NOMO-1 (cell line): Measurements from ENCODE around the gene SH2D4B.

Experiments
- DNase-seq, 2 experiments: peaks; one replicate each; lab custom pipeline; 2025; ENCODE audit not compliant: unreplicated experiment in 2 of 2; lab: John Stamatoyannopoulos, UW

Gene SH2D4B

DNA sequence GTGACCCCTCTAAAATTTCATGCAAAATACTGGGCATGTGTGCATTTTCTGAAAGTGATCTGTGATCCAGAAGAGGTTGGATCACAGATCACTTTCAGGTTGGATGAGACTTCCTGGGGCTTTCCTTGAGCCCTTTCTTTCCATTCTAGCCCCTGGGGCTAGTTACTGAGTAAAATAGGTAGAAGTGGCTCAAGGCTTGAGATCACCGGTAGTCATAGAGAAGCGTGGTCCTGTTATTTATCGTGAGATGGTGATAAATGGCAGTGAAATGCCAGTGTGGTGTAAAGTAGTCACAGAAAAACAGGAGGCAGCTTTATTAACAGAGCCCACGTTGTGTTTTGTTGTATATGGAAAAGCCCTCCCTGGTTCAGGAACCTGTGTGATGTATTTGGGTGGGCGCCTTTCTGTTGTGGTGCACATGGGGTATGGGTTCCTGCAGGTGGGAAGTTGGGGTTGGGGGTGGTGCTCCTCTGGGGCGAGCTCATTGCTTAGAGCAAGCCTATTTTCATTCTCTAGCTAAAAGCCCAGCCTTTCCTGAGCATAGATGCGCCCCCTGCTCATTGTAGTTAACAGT is 34.0 kb upstream of the SH2D4B start:
- DNase-seq: no peak

DNA sequence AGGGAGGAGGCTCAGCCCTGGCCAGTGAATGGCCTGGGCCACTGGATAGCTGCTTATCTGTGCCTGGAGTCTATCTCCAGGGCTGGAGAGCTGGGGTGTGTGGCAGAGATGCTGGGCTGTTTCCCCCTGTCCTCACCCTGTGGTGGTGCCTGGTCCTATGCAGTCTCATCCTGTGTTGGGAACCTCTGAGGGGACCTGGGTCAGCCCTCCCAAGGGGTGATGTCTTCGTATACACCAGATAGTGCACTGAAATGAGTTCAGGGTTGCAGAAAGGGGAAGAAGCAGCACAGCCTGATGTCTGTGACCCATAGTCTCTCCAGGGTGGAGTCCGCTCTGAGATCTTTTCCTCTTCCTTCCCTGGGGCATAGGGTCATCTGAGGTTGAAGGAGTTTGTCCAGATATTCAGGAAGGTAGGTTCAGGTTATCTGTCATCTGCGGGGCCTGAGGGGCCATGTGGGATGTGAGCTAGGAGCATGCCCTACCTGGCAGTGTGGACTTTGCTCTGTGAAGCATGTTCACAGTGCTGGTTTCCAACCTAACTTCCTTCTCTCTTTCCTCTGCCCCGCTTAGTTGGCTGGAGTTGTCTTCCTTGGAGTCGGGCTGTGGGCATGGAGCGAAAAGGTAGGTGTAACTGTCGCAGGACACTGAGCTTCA is 33.4 kb upstream of the SH2D4B start:
- peak in 1 of 2 experiments; percentile 69 for DNase-seq

DNA sequence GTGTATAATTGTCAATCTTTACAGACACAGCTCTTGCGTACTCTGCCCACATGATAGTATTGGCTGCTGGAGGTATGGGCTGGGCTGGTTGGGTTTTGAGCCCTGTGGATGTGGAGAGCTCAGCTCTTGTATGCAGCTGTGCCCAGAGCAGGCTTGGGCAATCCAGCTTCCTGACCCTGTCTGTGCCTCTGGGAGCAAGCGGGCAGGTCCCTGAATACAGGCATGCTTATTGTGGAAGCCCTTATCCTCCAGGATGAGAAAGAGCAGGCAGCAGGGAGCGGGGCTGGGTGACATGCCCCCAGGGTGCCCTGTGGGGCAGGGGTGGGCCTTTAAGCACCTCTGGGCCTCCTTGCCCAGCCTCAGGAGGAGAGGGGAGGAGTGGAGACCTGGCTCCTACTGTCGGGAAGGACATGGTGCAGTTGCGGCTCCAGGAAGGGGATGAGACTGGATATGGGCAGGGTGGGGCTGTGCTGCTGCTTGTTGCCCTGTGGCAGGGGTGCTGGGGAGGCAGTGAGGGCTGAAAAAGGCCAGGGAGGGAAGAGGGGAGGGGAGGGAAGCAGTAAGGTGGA is 32.7 kb upstream of the SH2D4B start:
- DNase-seq: no peak

DNA sequence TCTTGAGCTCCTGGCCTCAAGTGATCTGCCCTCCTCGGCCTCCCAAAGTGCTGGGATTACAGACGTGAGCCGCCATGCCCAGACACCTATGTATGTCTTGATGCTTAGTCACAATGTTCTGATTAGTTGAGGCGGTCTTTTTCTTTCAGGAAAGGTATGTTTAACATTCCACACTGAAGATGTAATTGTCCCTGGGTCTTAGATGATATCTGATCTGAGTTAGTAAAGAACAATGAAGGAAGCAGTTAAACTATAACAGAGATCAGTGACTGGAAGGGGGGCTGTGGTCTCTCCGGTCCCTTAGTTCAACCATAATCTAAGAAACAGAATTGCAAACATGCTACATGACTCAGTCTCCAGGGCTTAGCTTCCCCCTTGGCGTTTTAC is 31.5 kb upstream of the SH2D4B start:
- DNase-seq: no peak

DNA sequence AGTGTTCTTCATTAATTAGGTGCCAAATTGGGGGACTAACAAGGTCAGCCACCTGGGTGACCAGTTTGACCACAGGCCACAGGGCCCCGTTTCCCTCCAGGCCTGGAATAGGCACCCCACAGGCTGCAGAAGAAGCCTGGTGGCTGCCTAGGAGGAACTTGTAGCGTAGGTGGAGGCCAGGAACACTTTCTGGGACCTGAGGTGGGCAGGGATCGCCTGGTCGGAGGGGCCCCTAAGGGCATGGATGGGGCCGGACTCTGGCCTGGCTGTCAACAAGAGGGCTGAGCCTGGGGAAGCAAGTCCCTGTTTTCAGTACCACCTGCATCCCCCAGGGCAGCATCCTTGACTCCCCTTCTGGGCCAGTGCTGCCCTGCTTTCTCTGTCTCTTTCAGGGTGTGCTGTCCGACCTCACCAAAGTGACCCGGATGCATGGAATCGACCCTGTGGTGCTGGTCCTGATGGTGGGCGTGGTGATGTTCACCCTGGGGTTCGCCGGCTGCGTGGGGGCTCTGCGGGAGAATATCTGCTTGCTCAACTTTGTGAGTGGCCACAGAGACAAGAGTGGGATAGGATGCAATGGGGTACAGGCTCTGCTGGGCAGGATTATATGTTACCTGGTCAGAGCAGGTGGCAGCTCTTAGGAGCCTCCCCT is 30.7 kb upstream of the SH2D4B start:
- DNase-seq: no peak

DNA sequence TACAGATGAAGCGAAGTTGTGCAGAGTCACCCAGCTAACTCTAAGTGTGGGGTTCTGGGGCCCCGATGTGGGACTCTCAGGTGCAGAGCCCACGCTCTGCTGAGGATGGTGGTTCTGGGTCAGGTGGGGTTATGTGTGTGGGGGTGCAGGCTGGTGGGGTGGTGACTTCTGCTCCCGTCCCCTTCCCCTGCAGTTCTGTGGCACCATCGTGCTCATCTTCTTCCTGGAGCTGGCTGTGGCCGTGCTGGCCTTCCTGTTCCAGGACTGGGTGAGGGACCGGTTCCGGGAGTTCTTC is 28.6 kb upstream of the SH2D4B start:
- no peak for DNase-seq

DNA sequence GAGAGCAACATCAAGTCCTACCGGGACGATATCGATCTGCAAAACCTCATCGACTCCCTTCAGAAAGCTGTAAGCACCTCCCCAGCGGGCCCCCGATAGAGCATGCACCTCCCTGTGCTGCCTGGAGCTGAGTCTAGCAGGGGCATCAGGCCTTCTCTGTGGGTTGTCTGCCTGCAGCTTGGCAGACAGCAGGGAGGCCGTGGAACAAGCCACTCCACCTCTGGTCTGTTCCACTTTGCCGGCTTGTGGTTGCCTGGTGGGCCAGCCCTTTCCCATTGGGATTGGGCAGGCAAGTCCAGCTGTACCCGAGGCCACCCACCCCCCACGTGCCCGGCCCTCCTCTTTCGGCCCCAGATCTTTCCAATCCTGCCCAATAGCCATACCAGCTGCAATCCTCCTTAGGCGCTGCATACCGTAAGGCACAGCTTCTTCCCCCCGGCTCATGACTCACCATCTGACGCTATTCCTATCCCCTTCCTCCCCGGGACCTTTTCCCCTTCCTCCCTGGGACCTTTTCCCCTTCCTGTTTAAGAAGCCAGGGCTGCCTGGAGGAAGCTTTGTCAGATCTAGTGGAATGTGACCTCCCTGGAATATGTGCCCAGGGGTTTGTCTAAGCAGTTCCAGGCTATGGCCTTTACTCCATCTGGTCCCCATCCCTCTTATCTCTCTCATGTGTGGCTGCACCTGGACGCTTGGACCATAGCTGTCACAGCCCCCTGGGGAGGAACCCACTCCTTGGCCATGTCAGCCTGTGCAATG is 28.1 kb upstream of the SH2D4B start:
- DNase-seq: no peak

DNA sequence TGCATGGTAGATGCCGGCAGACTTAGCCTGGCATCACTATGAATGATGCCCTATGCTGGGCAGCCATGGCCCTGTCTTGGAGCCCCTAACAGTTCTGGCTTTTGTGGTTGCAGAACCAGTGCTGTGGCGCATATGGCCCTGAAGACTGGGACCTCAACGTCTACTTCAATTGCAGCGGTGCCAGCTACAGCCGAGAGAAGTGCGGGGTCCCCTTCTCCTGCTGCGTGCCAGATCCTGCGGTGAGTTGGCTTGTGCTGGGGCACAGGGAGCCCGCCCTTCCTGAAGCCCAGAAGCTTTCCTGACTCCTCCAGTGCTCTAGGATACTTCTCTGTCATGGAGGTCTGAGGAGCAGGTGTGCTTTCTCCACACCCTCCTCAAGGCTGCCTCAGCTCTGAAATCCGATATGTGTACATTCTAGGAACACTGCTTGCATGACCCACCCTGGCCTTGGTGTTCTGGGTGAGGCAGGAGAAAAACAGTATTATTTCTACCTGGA is 25.6 kb upstream of the SH2D4B start:
- no peak for DNase-seq

DNA sequence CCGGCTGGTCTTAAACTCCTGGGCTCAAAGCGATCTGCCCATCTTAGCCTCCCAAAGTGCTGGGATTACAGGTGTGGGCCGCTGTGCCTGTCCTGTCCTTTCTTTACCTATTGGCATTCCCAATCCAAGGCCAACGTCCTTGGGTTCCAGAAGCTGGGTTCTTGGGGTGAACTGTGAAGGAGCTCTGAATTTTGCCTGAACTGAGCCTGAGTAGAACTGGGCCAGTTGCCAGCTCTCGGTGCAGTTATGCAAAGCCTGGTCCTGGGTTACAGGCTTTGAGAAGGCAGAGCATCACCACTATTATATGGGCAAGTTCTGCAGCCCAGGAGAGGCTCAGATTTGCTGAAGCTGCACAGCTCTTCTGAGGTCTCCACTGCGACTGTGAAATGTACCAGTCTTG is 24.6 kb upstream of the SH2D4B start:
- DNase-seq: no peak

DNA sequence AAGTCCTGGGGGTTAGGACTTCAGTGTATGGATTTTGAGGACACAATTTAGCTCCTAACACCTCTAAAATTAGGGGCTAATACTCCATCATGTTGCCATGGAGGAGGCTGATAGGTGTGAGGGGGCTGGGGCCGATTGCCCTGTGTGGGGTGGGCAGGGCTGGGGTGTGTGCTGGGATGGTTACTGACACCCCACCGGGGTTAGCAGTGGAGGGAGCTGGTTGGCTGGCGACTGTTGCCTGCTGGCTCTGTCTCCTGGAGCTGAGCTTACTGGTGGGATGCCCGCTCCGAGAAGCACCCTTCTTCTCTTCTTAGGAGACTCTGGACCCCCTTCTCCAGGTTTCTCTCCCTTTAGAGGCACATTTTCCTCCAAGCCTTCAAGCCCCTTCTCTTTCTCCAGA is 22.2 kb upstream of the SH2D4B start:
- no peak for DNase-seq

DNA sequence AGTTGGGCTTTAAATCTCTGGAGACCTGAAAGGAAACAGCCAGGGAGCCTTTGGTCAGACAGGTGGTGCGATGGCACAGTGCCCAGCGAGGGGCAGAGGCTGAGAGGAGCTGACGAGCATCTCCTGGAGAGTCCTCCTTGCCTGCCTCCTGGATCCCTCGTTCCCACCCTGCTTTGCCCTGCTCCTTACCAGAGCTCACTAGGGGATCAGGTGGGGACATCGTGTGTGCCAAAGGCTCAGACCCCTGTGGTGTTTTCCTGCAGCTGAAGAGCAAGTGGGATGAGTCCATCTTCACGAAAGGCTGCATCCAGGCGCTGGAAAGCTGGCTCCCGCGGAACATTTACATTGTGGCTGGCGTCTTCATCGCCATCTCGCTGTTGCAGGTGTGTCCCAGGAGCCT is 21.8 kb upstream of the SH2D4B start:
- DNase-seq: no peak

DNA sequence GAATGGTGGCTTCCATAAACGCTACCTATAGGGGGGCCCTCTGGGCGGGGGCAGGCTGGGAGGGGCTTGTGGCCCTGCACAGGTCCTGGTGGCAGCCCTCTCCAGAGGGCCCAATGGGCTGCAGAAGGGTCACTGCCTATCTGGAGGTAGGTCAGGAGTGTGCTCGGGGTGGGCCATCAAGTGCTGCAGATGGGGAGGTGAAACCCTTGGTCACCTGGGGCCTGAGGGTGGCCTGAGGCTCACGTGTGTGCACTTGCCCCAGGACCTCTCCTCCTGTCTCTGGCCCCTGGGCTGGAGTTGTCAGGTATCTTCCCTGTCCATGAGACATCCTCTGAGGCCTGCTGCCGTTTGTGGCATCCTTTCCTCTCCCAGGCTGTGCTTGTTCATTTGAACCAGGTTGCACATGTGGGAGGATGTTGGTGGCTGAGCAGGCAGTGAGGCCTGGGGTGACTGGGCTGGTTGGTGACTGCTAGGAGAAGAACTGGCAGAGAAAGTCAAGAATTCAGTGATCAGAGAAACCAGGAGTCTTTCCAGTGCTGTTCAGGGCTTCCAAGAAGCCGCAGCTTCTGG is 21.1 kb upstream of the SH2D4B start:
- no peak for DNase-seq

DNA sequence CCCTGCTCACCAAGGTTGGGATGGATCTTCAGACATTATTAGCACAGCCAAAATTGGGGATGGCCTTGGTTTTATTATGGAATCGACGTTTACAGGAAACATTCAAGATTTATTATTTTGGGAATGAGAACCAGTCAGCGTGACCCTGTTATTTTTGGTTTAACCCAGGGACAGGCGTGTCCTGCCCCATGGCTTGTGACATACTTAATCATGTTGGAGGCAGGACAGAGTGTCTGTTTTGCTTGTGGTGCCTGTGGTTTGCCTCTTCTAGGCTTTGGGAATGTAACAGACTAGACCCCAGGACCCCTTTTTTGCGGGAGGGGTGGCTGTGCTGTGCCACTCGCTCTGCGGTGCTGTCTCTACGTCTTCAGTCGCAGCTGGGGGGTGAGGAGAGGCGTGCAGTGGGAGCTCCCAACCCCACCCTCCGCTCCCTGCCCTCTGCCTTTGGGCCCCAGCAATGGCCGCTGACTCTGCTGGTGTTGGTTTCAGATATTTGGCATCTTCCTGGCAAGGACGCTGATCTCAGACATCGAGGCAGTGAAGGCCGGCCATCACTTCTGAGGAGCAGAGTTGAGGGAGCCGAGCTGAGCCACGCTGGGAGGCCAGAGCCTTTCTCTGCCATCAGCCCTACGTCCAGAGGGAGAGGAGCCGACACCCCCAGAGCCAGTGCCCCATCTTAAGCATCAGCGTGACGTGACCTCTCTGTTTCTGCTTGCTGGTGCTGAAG is 20.1 kb upstream of the SH2D4B start:
- DNase-seq: no peak

DNA sequence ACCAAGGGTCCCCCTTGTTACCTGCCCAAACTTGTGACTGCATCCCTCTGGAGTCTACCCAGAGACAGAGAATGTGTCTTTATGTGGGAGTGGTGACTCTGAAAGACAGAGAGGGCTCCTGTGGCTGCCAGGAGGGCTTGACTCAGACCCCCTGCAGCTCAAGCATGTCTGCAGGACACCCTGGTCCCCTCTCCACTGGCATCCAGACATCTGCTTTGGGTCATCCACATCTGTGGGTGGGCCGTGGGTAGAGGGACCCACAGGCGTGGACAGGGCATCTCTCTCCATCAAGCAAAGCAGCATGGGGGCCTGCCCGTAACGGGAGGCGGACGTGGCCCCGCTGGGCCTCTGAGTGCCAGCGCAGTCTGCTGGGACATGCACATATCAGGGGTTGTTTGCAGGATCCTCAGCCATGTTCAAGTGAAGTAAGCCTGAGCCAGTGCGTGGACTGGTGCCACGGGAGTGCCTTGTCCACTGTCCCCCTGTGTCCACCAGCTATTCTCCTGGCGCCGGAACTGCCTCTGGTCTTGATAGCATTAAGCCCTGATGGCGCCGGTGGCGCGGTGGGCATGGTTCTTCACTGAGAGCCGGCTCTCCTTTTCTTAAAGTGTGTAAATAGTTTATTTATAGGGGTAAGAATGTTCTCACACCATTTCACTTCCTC is 19.4 kb upstream of the SH2D4B start:
- DNase-seq: peak in 1 of 2 experiments; percentile 64

DNA sequence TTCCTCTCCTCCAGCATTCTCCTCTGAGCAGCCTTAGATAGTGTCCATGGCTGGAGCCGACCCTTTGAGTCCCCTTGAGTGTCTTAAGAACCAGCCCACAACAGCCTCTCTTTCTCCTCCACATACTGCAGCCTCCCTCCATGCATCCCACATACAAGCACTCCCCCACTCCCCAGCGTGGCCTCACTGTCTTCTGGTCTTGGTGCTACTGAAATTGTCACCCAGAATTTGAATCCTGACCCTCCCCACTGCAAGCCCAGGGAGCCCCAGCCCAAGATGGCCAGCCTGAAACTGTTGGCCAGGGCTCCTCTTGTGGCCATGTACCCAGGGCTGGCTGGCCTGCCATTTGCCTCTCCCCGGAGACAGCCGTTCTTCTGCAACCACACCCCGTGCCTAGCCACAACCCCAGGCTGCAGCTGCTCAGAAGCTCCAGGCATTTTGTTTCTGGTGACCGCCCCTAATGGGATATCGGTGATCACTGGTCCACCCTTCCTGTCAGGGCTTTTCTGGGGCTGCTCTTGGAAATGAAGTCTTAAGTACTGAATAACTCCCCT is 18.8 kb upstream of the SH2D4B start:
- DNase-seq: no peak

DNA sequence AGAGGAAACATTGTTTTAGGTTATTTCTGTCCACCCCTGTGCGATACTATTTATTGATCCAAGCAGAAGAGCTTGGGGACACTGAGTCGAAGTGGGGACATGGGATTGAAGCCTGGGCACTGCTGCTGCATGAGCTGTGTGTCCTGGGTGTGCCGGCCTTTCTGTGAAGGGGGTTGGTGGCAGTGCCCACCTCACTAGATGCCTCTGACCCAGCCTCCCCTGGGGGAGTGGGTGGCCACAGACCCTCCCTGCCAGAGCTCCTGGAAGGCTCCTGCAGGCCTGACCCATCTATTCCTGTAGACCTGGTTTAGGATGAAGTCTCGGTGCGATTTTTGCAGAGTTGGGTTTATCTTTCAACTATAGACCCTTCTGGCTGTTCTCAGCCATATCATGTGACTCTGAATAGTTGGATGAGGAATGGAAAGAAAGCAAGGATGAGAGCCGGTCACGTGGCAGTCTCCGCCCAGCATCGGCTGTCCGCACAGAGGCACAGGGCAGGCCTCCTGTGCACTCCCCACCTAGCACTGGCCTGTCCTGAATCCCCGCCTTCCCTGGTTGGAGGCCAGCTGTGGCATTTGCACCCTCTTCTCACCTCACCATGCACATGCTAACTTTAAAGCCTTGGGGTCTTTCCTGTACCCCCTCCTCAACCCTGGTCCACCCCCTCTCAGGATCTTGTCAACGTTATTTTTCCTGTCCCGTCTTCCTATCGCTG is 17.6 kb upstream of the SH2D4B start:
- DNase-seq: no peak

DNA sequence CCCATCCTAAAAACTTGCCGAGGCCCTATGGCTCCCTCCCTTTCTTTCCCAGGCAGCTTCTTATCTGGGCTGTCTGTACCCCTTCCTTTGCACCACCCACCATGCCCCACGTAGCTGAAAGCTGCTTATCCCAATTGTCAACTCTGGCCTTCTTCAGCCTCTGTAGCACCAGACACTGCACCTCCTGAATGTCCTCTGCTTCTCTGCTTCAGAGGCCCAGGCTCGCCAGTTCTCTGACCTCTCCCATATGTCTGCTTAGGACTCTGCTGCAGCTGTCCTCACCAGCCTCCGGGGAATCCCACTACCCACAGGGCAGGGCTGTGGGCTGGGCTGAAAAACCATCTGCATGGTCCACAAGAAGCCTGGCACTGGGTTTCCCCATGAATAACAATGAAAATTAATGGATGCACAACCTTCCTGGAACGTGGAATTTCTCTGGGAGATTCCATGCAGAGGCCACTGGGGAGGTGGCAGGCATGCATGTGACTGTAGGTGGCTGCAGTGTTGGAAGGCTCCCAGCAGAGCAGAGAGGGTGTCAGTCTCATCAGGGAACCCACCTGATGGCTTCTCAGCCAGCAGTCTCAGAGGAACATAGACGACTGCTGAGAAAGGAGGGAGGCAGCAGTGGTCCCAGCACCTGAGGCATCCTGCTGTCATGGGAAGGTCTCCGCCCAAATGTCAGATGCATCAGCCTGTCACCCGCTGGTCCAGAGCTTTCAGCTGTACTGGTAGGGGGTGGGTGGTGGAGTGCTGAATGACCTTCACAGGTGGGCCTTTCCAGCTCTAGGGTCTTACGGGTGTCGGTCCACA is 16.8 kb upstream of the SH2D4B start:
- DNase-seq: no peak

DNA sequence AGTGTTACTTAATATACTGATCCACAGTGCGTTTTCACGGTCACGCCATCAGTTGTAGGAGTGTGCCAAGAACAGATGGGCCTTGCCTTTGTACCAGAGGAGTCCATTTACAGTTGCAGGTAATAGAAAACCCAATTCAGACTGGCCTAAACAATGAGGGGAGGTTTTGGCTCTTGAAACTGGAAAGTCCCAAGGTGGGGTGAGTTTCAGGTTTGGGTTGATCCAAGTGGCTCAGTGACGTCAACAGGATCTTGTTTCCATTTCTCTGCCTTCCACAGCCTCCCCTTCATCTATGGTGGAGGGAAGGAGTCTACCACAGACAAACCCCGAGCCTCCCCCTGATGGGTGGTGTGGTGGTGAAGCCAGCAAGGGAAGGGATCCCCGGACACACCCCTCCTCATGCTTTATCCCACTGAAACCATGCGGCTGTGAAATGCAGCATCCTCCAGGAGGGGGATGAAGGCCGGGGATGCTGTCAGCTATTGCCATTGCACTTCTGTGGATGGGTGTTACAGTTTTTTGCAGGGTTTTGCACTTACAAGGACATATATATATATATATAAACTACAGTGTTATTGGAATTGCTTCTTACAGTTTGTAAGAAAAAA is 14.8 kb upstream of the SH2D4B start:
- DNase-seq: no peak
